HG03196 (cell line): ENCODE measurements around the gene SH3PXD2A.

ENCODE experiments used
- ATAC-seq: cut with Tn5 transposase; IDR thresholded peaks from one replicate; pipeline ENCODE4 v1.9.1; 2021; ENCODE audit not compliant: unreplicated experiment

The SH3PXD2A gene

GRCh38 chr10:103879409-103879808, 24.0 kb upstream of the SH3PXD2A start:
- no peak for ATAC-seq

- ATAC-seq = no peak
These were observed 22.5 kb upstream of the SH3PXD2A start for GRCh38 chr10:103877861-103878260.

- ATAC-seq = no peak
These were observed 20.8 kb upstream of the SH3PXD2A start for GRCh38 chr10:103876155-103876554.

GRCh38 chr10:103874730-103875129, 19.4 kb upstream of the SH3PXD2A start:
- ATAC-seq = no peak

- no peak for ATAC-seq
These were observed 17.0 kb upstream of the SH3PXD2A start for GRCh38 chr10:103872137-103872931.

- no peak for ATAC-seq
These were observed 15.6 kb upstream of the SH3PXD2A start for GRCh38 chr10:103871006-103871405.

- no peak for ATAC-seq
These were observed 15.1 kb upstream of the SH3PXD2A start for GRCh38 chr10:103870516-103870915.

- ATAC-seq = no peak
These were observed 14.0 kb upstream of the SH3PXD2A start for GRCh38 chr10:103869336-103869735.

- no peak for ATAC-seq
These were observed 12.8 kb upstream of the SH3PXD2A start for GRCh38 chr10:103868200-103868599.

- ATAC-seq = no peak
These were observed 6.1 kb upstream of the SH3PXD2A start for GRCh38 chr10:103861505-103861904.

- no peak for ATAC-seq
These were observed 4.0 kb upstream of the SH3PXD2A start for GRCh38 chr10:103859161-103860086.

- ATAC-seq = no peak
These were observed 3.0 kb upstream of the SH3PXD2A start for GRCh38 chr10:103858360-103858759.

- no peak for ATAC-seq
These were observed 1.4 kb upstream of the SH3PXD2A start for GRCh38 chr10:103856797-103857170.

GRCh38 chr10:103855852-103856796, 748 bp upstream of the SH3PXD2A start:
- ATAC-seq = no peak

- ATAC-seq = no peak
These were observed 537 bp downstream of the SH3PXD2A start for GRCh38 chr10:103854686-103855391.

- no peak for ATAC-seq
These were observed 1.1 kb downstream of the SH3PXD2A start for GRCh38 chr10:103854265-103854685.

- ATAC-seq = no peak
These were observed 1.7 kb downstream of the SH3PXD2A start for GRCh38 chr10:103853428-103854264.

- no peak for ATAC-seq
These were observed 2.5 kb downstream of the SH3PXD2A start for GRCh38 chr10:103852856-103853255.

- no peak for ATAC-seq
These were observed 3.1 kb downstream of the SH3PXD2A start for GRCh38 chr10:103852189-103852711.
